Measurements from ENCODE around the gene DGKG. TPM values are rescaled to one million over a fixed set of nuclear protein-coding genes. Genes with fewer than 3 reads are reported as not detected.

Gene DGKG
- total and polyA plus RNA-seq, 4 donors = 0.84 to 7.8 (median 1.7) TPM

- TF ChIP-seq, protein P1, sequence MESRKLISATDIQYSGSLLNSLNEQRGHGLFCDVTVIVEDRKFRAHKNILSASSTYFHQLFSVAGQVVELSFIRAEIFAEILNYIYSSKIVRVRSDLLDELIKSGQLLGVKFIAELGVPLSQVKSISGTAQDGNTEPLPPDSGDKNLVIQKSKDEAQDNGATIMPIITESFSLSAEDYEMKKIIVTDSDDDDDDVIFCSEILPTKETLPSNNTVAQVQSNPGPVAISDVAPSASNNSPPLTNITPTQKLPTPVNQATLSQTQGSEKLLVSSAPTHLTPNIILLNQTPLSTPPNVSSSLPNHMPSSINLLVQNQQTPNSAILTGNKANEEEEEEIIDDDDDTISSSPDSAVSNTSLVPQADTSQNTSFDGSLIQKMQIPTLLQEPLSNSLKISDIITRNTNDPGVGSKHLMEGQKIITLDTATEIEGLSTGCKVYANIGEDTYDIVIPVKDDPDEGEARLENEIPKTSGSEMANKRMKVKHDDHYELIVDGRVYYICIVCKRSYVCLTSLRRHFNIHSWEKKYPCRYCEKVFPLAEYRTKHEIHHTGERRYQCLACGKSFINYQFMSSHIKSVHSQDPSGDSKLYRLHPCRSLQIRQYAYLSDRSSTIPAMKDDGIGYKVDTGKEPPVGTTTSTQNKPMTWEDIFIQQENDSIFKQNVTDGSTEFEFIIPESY (IDR thresholded peaks at IDR 0.05) = no peak
- TF ChIP-seq GABPA (IDR thresholded peaks at IDR 0.05 in 1 of 2, conservative IDR thresholded peaks at IDR 0.05 in 1 of 2) = no peak
These were observed 115.1 kb downstream of the DGKG start (continued) for GRCh38 chr3:186246941-186247340.

GRCh38 chr3:186244016-186244415 is 118.0 kb downstream of the DGKG start:
- Histone ChIP-seq H3K4me3 (ENCODE audit: low read depth in 1 of 3, low read length in 3 of 3) (no peak overlapping the region), H3K9ac (ENCODE audit: low read depth in 1 of 2, low read length in 2 of 2) (no peak overlapping the region), H3K27me3 (ENCODE audit: control insufficient read depth in 4 of 4, insufficient read depth in 4 of 4, low read length in 3 of 4) (no peaks in the 10 kb centered on the region), H3K9me3 (ENCODE audit: control insufficient read depth in 4 of 4, low read length in 3 of 4) (no peaks in the 10 kb centered on the region), H3K4me1 (ENCODE audit: control insufficient read depth in 4 of 4, insufficient read depth in 4 of 4, low read length in 3 of 4) (peaks cover 3 to 14% (median 9%) of the 10 kb centered on the region in 4 donors), H3K27ac (ENCODE audit: low read depth in 1 of 2, low read length in 2 of 2) (no peak overlapping the region), H3K36me3 (ENCODE audit: control insufficient read depth in 4 of 4, insufficient read depth in 3 of 4, low read depth in 1 of 4, low read length in 3 of 4) (no peaks in the 10 kb centered on the region)
- no peak for DNase-seq (ENCODE audit: low spot score)
- 96% methylated on average over 6 of the region's 6 CpGs for WGBS
- TF ChIP-seq ATF3 (IDR thresholded peaks at IDR 0.05) (no peak), MAX (IDR thresholded peaks at IDR 0.05) (no peak), RAD21 (IDR thresholded peaks at IDR 0.05) (no peak), TAF1 (conservative IDR thresholded peaks at IDR 0.05) (no peak), FOXA1 (IDR thresholded peaks at IDR 0.05) (no peak), HNF4A (conservative IDR thresholded peaks at IDR 0.05) (no peak), FOXA2 (IDR thresholded peaks at IDR 0.05) (no peak), RXRA (IDR thresholded peaks at IDR 0.05) (no peak), SP1 (IDR thresholded peaks at IDR 0.05) (no peak), YY1 (IDR thresholded peaks at IDR 0.05) (no peak), HNF4G (IDR thresholded peaks at IDR 0.05) (no peak), NR2F2 (IDR thresholded peaks at IDR 0.05) (no peak), JUND (IDR thresholded peaks at IDR 0.05) (no peak), EGR1 (IDR thresholded peaks at IDR 0.05; ENCODE audit: low read depth in 2 of 2) (no peak)
- TF ChIP-seq, protein P2, sequence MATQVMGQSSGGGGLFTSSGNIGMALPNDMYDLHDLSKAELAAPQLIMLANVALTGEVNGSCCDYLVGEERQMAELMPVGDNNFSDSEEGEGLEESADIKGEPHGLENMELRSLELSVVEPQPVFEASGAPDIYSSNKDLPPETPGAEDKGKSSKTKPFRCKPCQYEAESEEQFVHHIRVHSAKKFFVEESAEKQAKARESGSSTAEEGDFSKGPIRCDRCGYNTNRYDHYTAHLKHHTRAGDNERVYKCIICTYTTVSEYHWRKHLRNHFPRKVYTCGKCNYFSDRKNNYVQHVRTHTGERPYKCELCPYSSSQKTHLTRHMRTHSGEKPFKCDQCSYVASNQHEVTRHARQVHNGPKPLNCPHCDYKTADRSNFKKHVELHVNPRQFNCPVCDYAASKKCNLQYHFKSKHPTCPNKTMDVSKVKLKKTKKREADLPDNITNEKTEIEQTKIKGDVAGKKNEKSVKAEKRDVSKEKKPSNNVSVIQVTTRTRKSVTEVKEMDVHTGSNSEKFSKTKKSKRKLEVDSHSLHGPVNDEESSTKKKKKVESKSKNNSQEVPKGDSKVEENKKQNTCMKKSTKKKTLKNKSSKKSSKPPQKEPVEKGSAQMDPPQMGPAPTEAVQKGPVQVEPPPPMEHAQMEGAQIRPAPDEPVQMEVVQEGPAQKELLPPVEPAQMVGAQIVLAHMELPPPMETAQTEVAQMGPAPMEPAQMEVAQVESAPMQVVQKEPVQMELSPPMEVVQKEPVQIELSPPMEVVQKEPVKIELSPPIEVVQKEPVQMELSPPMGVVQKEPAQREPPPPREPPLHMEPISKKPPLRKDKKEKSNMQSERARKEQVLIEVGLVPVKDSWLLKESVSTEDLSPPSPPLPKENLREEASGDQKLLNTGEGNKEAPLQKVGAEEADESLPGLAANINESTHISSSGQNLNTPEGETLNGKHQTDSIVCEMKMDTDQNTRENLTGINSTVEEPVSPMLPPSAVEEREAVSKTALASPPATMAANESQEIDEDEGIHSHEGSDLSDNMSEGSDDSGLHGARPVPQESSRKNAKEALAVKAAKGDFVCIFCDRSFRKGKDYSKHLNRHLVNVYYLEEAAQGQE (IDR thresholded peaks at IDR 0.05) = no peak
- TF ChIP-seq, protein P1 (IDR thresholded peaks at IDR 0.05) = no peak
- TF ChIP-seq, protein P3, sequence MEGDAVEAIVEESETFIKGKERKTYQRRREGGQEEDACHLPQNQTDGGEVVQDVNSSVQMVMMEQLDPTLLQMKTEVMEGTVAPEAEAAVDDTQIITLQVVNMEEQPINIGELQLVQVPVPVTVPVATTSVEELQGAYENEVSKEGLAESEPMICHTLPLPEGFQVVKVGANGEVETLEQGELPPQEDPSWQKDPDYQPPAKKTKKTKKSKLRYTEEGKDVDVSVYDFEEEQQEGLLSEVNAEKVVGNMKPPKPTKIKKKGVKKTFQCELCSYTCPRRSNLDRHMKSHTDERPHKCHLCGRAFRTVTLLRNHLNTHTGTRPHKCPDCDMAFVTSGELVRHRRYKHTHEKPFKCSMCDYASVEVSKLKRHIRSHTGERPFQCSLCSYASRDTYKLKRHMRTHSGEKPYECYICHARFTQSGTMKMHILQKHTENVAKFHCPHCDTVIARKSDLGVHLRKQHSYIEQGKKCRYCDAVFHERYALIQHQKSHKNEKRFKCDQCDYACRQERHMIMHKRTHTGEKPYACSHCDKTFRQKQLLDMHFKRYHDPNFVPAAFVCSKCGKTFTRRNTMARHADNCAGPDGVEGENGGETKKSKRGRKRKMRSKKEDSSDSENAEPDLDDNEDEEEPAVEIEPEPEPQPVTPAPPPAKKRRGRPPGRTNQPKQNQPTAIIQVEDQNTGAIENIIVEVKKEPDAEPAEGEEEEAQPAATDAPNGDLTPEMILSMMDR (IDR thresholded peaks at IDR 0.05; ENCODE audit: low read depth, low read length, missing input control) = no peak

Data from liver (tissue), 9 donors.